SK-N-SH (cell line): ENCODE results near the gene ZGLP1. TPM values are rescaled to one million over a fixed set of nuclear protein-coding genes. Genes with fewer than 3 reads are reported as not detected.

Experiments
- CTCF ChIA-PET: fragments of 300-600, 350-600 bp; formaldehyde crosslinking; extraction: SDS; loops from one replicate; lab custom pipeline; 2021; lab: Yijun Ruan, JAX
- POLR2A ChIA-PET: fragments of 350-600 bp; sonication (Branson Sonifier 250); formaldehyde crosslinking; extraction: SDS; loops from one replicate; lab custom pipeline; 2020; ENCODE audit warnings: antibody characterized with exemption, inconsistent platforms; lab: Yijun Ruan, JAX
- DNase-seq: peaks from one replicate; pipeline ENCODE4 v3.0.0; 2012
- H2AFZ ChIP-seq: fragments of 200-600 bp; sonication (generic); 2 replicates; pipeline ENCODE4 v1.8.1; 2016; ENCODE audit warnings: antibody characterized with exemption, mild to moderate bottlenecking, low read depth
- H3F3A ChIP-seq: fragments of 200-600 bp; sonication (generic); replicated peaks from 2 replicates; pipeline ENCODE3; 2016; ENCODE audit warnings: antibody characterized with exemption, mild to moderate bottlenecking; ENCODE audit not compliant: insufficient read depth
- H3K27ac ChIP-seq, 2 experiments: fragments of 200-500 bp in 1 of 2; fragments of 200-600 bp in 1 of 2; sonication (Bioruptor generic) in 1 of 2; sonication (generic), shearing (Covaris generic) in 1 of 2; 2 replicates each; pipeline versions ENCODE4 v1.5.1 to v1.6.1; 2014 to 2016; ENCODE audit warnings: low read depth in 2 of 2, inconsistent platforms in 1 of 2, low read length in 1 of 2, mild to moderate bottlenecking in 1 of 2, mixed read lengths in 1 of 2
- H3K27me3 ChIP-seq: fragments of 200-600 bp; sonication (generic), shearing (Covaris generic); 2 replicates; pipeline ENCODE4 v1.6.1; 2016; ENCODE audit warnings: mixed run types; ENCODE audit not compliant: insufficient read depth
- H3K36me3 ChIP-seq, 2 experiments: fragments of 200-500 bp in 1 of 2; fragments of 200-600 bp in 1 of 2; sonication (Bioruptor generic) in 1 of 2; sonication (generic) in 1 of 2; replicated peaks in 1 of 2; 2 replicates each; pipeline versions ENCODE3 to v1.5.1; 2014 to 2016; ENCODE audit warnings: low read length in 1 of 2, mild to moderate bottlenecking in 1 of 2; ENCODE audit not compliant: insufficient read depth in 2 of 2, control insufficient read depth in 1 of 2
- H3K4me1 ChIP-seq, 2 experiments: fragments of 200-500 bp in 1 of 2; fragments of 200-600 bp in 1 of 2; sonication (Bioruptor generic) in 1 of 2; sonication (generic), shearing (Covaris generic) in 1 of 2; 2 replicates each; pipeline versions ENCODE4 v1.5.1 to v1.6.1; 2014 to 2016; ENCODE audit warnings: low read depth in 1 of 2, low read length in 1 of 2, mixed run types in 1 of 2; ENCODE audit not compliant: insufficient read depth in 2 of 2, control insufficient read depth in 1 of 2
- H3K4me2 ChIP-seq: fragments of 200-600 bp; sonication (generic), shearing (Covaris generic); 2 replicates; pipeline ENCODE4 v1.6.1; 2017; ENCODE audit warnings: mixed run types
- H3K4me3 ChIP-seq, 2 experiments: fragments of 200-500 bp in 1 of 2; fragments of 200-600 bp in 1 of 2; sonication (Bioruptor generic) in 1 of 2; sonication (generic), shearing (Covaris generic) in 1 of 2; 2 replicates each; pipeline versions ENCODE4 v1.5.1 to v1.8.1; 2014 to 2016; ENCODE audit warnings: low read depth in 2 of 2, inconsistent platforms in 1 of 2, low read length in 1 of 2, mild to moderate bottlenecking in 1 of 2, mixed read lengths in 1 of 2, moderate library complexity in 1 of 2
- H3K79me2 ChIP-seq: fragments of 200-600 bp; sonication (generic); 2 replicates; pipeline ENCODE4 v1.8.1; 2017; ENCODE audit warnings: mild to moderate bottlenecking; ENCODE audit not compliant: insufficient read depth
- H3K9ac ChIP-seq: fragments of 200-600 bp; sonication (generic); 2 replicates; pipeline ENCODE4 v1.6.1; 2017; ENCODE audit warnings: mixed run types
- H3K9me2 ChIP-seq: fragments of 200-600 bp; sonication (generic); 2 replicates; pipeline ENCODE4 v1.6.1; 2017; ENCODE audit warnings: mixed run types
- H3K9me3 ChIP-seq: fragments of 200-600 bp; sonication (generic); 2 replicates; pipeline ENCODE4 v1.6.1; 2017; ENCODE audit warnings: mixed run types, mild to moderate bottlenecking, moderate library complexity
- H4K20me1 ChIP-seq: fragments of 200-600 bp; sonication (generic); 2 replicates; pipeline ENCODE4 v1.6.1; 2017; ENCODE audit warnings: mild to moderate bottlenecking, mixed run types; ENCODE audit not compliant: insufficient read depth
- CHD2 ChIP-seq: fragments of 150-350 bp; IDR thresholded peaks from 2 replicates; pipeline ENCODE4 v1.6.1; 2018; ENCODE audit warnings: low read length; ENCODE audit not compliant: partially characterized antibody
- EP300 ChIP-seq, 2 experiments: IDR thresholded peaks; 2 replicates each; pipeline versions ENCODE4 v1.4.0 to v1.6.1; 2012; ENCODE audit warnings: borderline replicate concordance in 1 of 2, low read depth in 1 of 2, low read length in 1 of 2
- EZH2phosphoT487 ChIP-seq: fragments of 200-600 bp; sonication (generic); IDR thresholded peaks from 2 replicates; pipeline ENCODE4 v1.6.1; 2017; ENCODE audit warnings: low read depth, mixed run types, mild to moderate bottlenecking, antibody characterized with exemption, moderate library complexity, borderline replicate concordance
- FOXJ3 ChIP-seq: sonication (generic); formaldehyde crosslinking; IDR thresholded peaks from 2 replicates; pipeline ENCODE4 v1.5.1; 2020; ENCODE audit warnings: mild to moderate bottlenecking, missing genetic modification reagents
- FOXM1 ChIP-seq: IDR thresholded peaks from 2 replicates; pipeline ENCODE4 v1.4.0; 2012; ENCODE audit warnings: low read depth, mild to moderate bottlenecking
- GATA2 ChIP-seq: sonication (generic); formaldehyde crosslinking; IDR thresholded peaks from 2 replicates; pipeline ENCODE4 v1.5.0; 2020; ENCODE audit warnings: mild to moderate bottlenecking, missing genetic modification reagents
- JUND ChIP-seq: IDR thresholded peaks from 2 replicates; pipeline ENCODE4 v1.4.0; 2012
- MEF2A ChIP-seq: IDR thresholded peaks from 2 replicates; pipeline ENCODE4 v1.4.0; 2012; ENCODE audit warnings: low read depth, borderline replicate concordance
- MXI1 ChIP-seq: IDR thresholded peaks from 2 replicates; pipeline ENCODE4 v1.6.1; 2012; ENCODE audit warnings: mild to moderate bottlenecking, low read depth, low read length, improper control_type of control experiment
- NRF1 ChIP-seq: IDR thresholded peaks from 2 replicates; pipeline ENCODE4 v1.6.1; 2012; ENCODE audit warnings: low read depth, mild to moderate bottlenecking, low read length
- RCOR1 ChIP-seq: fragments of 150-350 bp; IDR thresholded peaks from 2 replicates; pipeline ENCODE4 v1.6.1; 2017; ENCODE audit warnings: antibody characterized with exemption, low read length
- TAF1 ChIP-seq: IDR thresholded peaks from 2 replicates; pipeline ENCODE4 v1.6.1; 2012; ENCODE audit warnings: low read depth, mild to moderate bottlenecking, low read length, moderate library complexity, borderline replicate concordance
- TCF12 ChIP-seq: IDR thresholded peaks from 2 replicates; pipeline ENCODE4 v1.4.0; 2012
- TEAD4 ChIP-seq: IDR thresholded peaks from 2 replicates; pipeline ENCODE4 v1.4.0; 2012; ENCODE audit warnings: mild to moderate bottlenecking, borderline replicate concordance; ENCODE audit not compliant: insufficient read depth
- WGBS: methylation state at CpG from one replicate; pipeline ENCODE4 v1.1.6; 2017; ENCODE audit warnings: low lambda C conversion rate; 5-methylcytosine and 5-hydroxymethylcytosine counted together
- polyA plus RNA-seq, 3 experiments: library from polyadenylated mRNA; depleted of rRNA; stranded (reverse); fragments of >200 nt; gene quantifications; 2 replicates each; pipeline ENCODE4 v1.2.3, GENCODE V29; 2012
- TF ChIP-seq, protein P1 (sequence below): IDR thresholded peaks from 2 replicates; pipeline ENCODE4 v1.4.0; 2012; ENCODE audit warnings: low read depth, borderline replicate concordance
- TF ChIP-seq, protein P2 (sequence below): IDR thresholded peaks from 2 replicates; pipeline ENCODE4 v1.4.0; 2012; ENCODE audit warnings: low read depth
- TF ChIP-seq, protein P3 (sequence below): fragments of 150-350 bp; IDR thresholded peaks from 2 replicates; pipeline ENCODE4 v1.6.1; 2017; ENCODE audit warnings: antibody characterized with exemption, low read length, low read depth, borderline replicate concordance
- TF ChIP-seq, protein P4 (sequence below): IDR thresholded peaks from 2 replicates; pipeline ENCODE4; 2012
- TF ChIP-seq, protein P5 (sequence below): fragments of 200-600 bp; sonication (generic); IDR thresholded peaks from 2 replicates; pipeline ENCODE4 v1.6.1; 2017; ENCODE audit warnings: antibody characterized with exemption, mild to moderate bottlenecking, moderate library complexity

The ZGLP1 gene
- polyA plus RNA-seq, 1 of the 3 experiments (the other 2 are of a cell fraction), result 1.8 TPM

DNA sequence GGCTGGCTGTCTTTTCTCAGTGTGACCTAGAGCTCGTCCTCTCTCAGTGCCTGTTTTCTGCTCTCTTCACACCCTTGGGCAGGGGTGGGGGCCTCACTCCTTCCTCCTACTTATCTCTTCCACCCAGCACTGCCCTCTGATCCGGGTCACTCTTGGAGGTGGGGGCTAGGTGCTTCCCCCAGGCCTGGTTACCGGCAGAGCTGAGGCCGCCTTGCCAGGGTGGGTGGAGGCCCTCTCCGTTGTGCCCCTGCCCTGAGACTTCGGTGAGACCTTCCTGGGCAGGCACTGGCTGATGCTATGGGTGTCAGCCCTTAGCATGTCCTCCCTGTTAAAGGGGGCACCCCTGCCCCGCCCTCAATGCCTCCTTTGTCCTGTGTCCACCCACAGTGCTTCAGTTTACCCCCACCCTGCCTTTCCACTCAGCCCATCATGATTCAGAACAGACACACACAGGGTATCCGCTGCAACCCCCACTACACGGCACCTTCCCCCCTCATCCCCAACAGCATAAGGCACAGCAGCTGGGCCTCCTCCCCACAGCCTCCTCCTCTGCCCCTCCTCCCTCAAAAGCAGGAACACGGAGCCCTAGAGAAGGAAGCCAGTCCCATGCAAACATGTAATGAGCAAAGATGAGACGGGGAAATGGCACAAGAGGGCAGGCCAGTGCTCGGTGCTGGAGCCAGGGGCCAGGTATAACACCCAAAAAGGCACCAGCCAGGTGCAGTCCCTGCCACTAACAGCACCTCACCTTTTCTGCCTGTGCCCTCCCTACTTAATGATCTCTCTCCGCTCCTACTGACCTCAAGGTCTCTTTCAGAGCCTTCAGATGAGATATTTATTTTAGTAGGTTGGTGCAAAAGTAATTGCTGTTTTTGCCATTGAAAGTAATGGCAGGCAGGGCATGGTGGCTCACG, 9.8 kb downstream of the ZGLP1 start:
- Histone ChIP-seq H3K4me1 (no peaks in the 10 kb centered on the region; a peak in 1 of 4 replicates), H3K9me3 (no peaks in the 10 kb centered on the region), H2AFZ (no peak overlapping the region), H3K36me3 (no peaks in the 10 kb centered on the region), H3K79me2 (no peaks in the 10 kb centered on the region), H3K4me3 (no peak overlapping the region), H3K9me2 (no peaks in the 10 kb centered on the region), H3K27ac (no peak overlapping the region), H3K9ac (no peak overlapping the region), H3K4me2 (no peak overlapping the region), H4K20me1 (no peaks in the 10 kb centered on the region), H3F3A (peaks cover 4% of the 10 kb centered on the region), H3K27me3 (no peaks in the 10 kb centered on the region)
- 65% methylated on average over 11 of the region's 14 CpGs for WGBS
- TF ChIP-seq NRF1 (no peak), RCOR1 (no peak), TAF1 (no peak), TEAD4 (no peak), EP300 (IDR thresholded peaks at IDR 0.05; ENCODE audit: borderline replicate concordance in 1 of 2, low read depth in 1 of 2, low read length in 1 of 2) (no peak), MEF2A (no peak), FOXM1 (no peak), GATA2 (CRISPR knock-in tag) (no peak), JUND (no peak), TCF12 (no peak)
- TF ChIP-seq, protein P1, sequence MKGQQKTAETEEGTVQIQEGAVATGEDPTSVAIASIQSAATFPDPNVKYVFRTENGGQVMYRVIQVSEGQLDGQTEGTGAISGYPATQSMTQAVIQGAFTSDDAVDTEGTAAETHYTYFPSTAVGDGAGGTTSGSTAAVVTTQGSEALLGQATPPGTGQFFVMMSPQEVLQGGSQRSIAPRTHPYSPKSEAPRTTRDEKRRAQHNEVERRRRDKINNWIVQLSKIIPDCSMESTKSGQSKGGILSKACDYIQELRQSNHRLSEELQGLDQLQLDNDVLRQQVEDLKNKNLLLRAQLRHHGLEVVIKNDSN, result no peak
- ChIA-PET CTCF (interaction anchor here (0.6 to 1.5 kb wide), 5 partner anchors 10 to 315 kb away, joined by 3 read pairs; partner anchors contain the start of gene ICAM5), POLR2A (no interaction called here)
- no peak for DNase-seq

DNA sequence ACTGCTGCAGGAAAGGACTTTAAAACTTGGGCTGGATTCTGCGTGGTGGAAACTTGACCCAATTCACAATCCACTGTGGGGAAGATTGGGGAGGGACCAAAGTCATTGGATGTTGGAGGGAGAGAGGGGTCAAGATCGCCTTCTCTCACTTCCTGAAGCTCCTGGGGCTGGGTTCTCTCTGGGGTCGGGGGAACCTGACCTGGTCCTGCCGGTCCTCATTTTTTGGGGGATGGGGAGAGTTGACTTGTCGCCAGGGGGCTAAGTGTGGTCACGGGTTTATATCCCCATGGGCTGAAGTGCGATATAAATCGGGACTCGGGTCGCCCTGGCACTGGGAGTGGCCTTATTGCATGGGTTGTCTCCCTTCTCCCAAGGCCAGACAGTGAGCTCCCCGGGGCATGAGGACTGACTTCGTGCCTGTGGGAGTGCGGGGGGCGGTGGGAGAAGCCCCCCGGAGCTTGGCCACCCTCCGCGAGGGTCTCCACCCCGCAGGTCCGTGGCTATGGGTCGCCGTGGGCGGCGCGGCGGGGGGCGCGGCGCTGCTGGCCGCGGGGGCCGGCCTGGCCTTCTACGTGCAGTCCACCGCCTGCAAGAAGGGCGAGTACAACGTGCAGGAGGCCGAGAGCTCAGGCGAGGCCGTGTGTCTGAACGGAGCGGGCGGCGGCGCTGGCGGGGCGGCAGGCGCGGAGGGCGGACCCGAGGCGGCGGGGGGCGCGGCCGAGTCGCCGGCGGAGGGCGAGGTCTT, 13.6 kb downstream of the ZGLP1 start:
- CTCF ChIA-PET, result interaction anchor here (1.3 kb wide), 1 partner anchor 37 kb away, joined by 3 read pairs; no protein-coding TSS in a partner anchor
- no peaks in the 10 kb centered on the region for H3K36me3 ChIP-seq
- peaks cover 0 to 21% of the 10 kb centered on the region in 2 experiments; a peak in 1 of 4 replicates for H3K4me1 ChIP-seq
- POLR2A ChIA-PET, result no interaction called here
- DNase-seq, result peak; percentile 58
- no peaks in the 10 kb centered on the region for H3K9me2 ChIP-seq
- no peak overlapping the region for H3K4me3 ChIP-seq
- 68% methylated on average over 43 of the region's 58 CpGs for WGBS
- H3K9ac ChIP-seq, result no peak overlapping the region
- no peaks in the 10 kb centered on the region for H4K20me1 ChIP-seq
- no peaks in the 10 kb centered on the region for H3K27me3 ChIP-seq
- H3K79me2 ChIP-seq, result no peaks in the 10 kb centered on the region
- H3K27ac ChIP-seq, result no peak overlapping the region
- no peak overlapping the region for H2AFZ ChIP-seq
- no peaks in the 10 kb centered on the region for H3K9me3 ChIP-seq
- no peaks in the 10 kb centered on the region for H3F3A ChIP-seq
- peak overlapping the region; percentile 19; the same call in 1 of the 2 replicates for H3K4me2 ChIP-seq
- TF ChIP-seq EP300 (IDR thresholded peaks at IDR 0.05; ENCODE audit: borderline replicate concordance in 1 of 2, low read depth in 1 of 2, low read length in 1 of 2), result no peak
- TF ChIP-seq, protein P1, result no peak
- TF ChIP-seq EZH2phosphoT487, result no peak
- no peak for TF ChIP-seq MXI1
- TF ChIP-seq, protein P2, sequence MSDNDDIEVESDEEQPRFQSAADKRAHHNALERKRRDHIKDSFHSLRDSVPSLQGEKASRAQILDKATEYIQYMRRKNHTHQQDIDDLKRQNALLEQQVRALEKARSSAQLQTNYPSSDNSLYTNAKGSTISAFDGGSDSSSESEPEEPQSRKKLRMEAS, result no peak
- TF ChIP-seq, protein P3, sequence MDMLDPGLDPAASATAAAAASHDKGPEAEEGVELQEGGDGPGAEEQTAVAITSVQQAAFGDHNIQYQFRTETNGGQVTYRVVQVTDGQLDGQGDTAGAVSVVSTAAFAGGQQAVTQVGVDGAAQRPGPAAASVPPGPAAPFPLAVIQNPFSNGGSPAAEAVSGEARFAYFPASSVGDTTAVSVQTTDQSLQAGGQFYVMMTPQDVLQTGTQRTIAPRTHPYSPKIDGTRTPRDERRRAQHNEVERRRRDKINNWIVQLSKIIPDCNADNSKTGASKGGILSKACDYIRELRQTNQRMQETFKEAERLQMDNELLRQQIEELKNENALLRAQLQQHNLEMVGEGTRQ, result no peak
- TF ChIP-seq TAF1, result no peak
- TF ChIP-seq, protein P4, sequence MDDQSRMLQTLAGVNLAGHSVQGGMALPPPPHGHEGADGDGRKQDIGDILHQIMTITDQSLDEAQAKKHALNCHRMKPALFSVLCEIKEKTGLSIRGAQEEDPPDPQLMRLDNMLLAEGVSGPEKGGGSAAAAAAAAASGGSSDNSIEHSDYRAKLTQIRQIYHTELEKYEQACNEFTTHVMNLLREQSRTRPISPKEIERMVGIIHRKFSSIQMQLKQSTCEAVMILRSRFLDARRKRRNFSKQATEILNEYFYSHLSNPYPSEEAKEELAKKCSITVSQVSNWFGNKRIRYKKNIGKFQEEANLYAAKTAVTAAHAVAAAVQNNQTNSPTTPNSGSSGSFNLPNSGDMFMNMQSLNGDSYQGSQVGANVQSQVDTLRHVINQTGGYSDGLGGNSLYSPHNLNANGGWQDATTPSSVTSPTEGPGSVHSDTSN, result no peak
- no peak for TF ChIP-seq CHD2
- no peak for TF ChIP-seq NRF1
- no peak for TF ChIP-seq FOXJ3 (CRISPR knock-in tag)
- TF ChIP-seq, protein P5, sequence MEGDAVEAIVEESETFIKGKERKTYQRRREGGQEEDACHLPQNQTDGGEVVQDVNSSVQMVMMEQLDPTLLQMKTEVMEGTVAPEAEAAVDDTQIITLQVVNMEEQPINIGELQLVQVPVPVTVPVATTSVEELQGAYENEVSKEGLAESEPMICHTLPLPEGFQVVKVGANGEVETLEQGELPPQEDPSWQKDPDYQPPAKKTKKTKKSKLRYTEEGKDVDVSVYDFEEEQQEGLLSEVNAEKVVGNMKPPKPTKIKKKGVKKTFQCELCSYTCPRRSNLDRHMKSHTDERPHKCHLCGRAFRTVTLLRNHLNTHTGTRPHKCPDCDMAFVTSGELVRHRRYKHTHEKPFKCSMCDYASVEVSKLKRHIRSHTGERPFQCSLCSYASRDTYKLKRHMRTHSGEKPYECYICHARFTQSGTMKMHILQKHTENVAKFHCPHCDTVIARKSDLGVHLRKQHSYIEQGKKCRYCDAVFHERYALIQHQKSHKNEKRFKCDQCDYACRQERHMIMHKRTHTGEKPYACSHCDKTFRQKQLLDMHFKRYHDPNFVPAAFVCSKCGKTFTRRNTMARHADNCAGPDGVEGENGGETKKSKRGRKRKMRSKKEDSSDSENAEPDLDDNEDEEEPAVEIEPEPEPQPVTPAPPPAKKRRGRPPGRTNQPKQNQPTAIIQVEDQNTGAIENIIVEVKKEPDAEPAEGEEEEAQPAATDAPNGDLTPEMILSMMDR, result no peak
